Measurements from ENCODE around the gene LRRC10. TPM values are rescaled to one million over a fixed set of nuclear protein-coding genes. Genes with fewer than 3 reads are reported as not detected.

Gene LRRC10
- total and polyA plus RNA-seq, 2 donors (not counting 3 experiments of a cell fraction or from before 2014, with no cell fraction given) = not detected

GRCh38 chr12:69620921-69621320, 10.2 kb upstream of the LRRC10 start:
- FAIRE-seq = no peak
- ChIA-PET POLR2A (no interaction called here), CTCF (no interaction called here)
- no peaks in the 10 kb centered on the region for H3K79me2 ChIP-seq (ENCODE audit: control insufficient read depth, insufficient read depth, low read length)
- H3K27me3 ChIP-seq (ENCODE audit: control insufficient read depth in 2 of 2, insufficient read depth in 2 of 2, low read length in 2 of 2) = peaks cover 2 to 8% of the 10 kb centered on the region in 2 experiments
- no peaks in the 10 kb centered on the region for H3K9me1 ChIP-seq (replicated peaks; ENCODE audit: control insufficient read depth, extremely low read depth, insufficient read depth, low read length)
- no peak overlapping the region for H2AFZ ChIP-seq (ENCODE audit: low read depth, low read length)
- TF ChIP-seq CTCF (IDR thresholded peaks at IDR 0.05; ENCODE audit: extremely low read depth in 1 of 2, insufficient read depth in 1 of 2, low read depth in 1 of 2, low read length in 2 of 2) (no peak), JUN (IDR thresholded peaks at IDR 0.05; ENCODE audit: borderline replicate concordance, insufficient read depth, insufficient read length, low read depth) (no peak), POLR2AphosphoS5 (IDR thresholded peaks at IDR 0.05; ENCODE audit: insufficient read depth, low read depth, low read length) (no peak), EZH2 (IDR thresholded peaks at IDR 0.05; ENCODE audit: borderline replicate concordance, low read depth, low read length, severe bottlenecking) (no peak), FOS (IDR thresholded peaks at IDR 0.05; ENCODE audit: borderline replicate concordance, insufficient read depth, low read length) (no peak), POLR2A (IDR thresholded peaks at IDR 0.05; ENCODE audit: low read depth, low read length) (no peak), MYC (IDR thresholded peaks at IDR 0.05; ENCODE audit: low read depth, low read length) (no peak), GATA2 (IDR thresholded peaks at IDR 0.05; ENCODE audit: insufficient read depth, insufficient read length, low read depth, low read length) (no peak)
- H3K9ac ChIP-seq (replicated peaks; ENCODE audit: extremely low read depth, insufficient read depth, low read length) = no peak overlapping the region
- H4K20me1 ChIP-seq (replicated peaks; ENCODE audit: control insufficient read depth, extremely low read depth, insufficient read depth, low read length) = no peaks in the 10 kb centered on the region
- dilution Hi-C loops (cut with MboI; ENCODE audit: extremely low pct_ligation_motif_present, low sequenced_read_pairs) = no loop called here
- H3K4me1 ChIP-seq (ENCODE audit: control insufficient read depth, extremely low read depth, insufficient read depth, low read length) = no peaks in the 10 kb centered on the region
- intact Hi-C loops (cut with micrococcal nuclease) = no loop called here
- no peak overlapping the region for H3K27ac ChIP-seq (ENCODE audit: insufficient read depth, low read depth, low read length)
- H3K4me2 ChIP-seq (ENCODE audit: insufficient read depth, low read length) = no peak overlapping the region
- H3K4me3 ChIP-seq (replicated peaks in 1 of 3; ENCODE audit: insufficient read depth in 1 of 3, low read depth in 1 of 3, low read length in 3 of 3) = no peak overlapping the region
- H3K9me3 ChIP-seq (replicated peaks; ENCODE audit: control insufficient read depth, insufficient read depth, low read length) = no peaks in the 10 kb centered on the region
- no TSS peak for BruUV-seq (replicated peaks)
- H3K36me3 ChIP-seq (ENCODE audit: control insufficient read depth in 2 of 2, extremely low read depth in 1 of 2, insufficient read depth in 2 of 2, low read length in 2 of 2) = no peaks in the 10 kb centered on the region
- DNase-seq (ENCODE audit: low read depth, low spot score) = no peak

Measured in endothelial cell of umbilical vein (primary cell).